ENCODE data around the gene GIMAP6.
A peak's percentile ranks its signal among the peaks of the same experiment; 100 is the strongest.
"Not testable (repeated sequence)": the region's sequence is repeated elsewhere in the genome, so short reads cannot be mapped to it uniquely, and the experiment has no call there.

GIMAP6 gene

DNA sequence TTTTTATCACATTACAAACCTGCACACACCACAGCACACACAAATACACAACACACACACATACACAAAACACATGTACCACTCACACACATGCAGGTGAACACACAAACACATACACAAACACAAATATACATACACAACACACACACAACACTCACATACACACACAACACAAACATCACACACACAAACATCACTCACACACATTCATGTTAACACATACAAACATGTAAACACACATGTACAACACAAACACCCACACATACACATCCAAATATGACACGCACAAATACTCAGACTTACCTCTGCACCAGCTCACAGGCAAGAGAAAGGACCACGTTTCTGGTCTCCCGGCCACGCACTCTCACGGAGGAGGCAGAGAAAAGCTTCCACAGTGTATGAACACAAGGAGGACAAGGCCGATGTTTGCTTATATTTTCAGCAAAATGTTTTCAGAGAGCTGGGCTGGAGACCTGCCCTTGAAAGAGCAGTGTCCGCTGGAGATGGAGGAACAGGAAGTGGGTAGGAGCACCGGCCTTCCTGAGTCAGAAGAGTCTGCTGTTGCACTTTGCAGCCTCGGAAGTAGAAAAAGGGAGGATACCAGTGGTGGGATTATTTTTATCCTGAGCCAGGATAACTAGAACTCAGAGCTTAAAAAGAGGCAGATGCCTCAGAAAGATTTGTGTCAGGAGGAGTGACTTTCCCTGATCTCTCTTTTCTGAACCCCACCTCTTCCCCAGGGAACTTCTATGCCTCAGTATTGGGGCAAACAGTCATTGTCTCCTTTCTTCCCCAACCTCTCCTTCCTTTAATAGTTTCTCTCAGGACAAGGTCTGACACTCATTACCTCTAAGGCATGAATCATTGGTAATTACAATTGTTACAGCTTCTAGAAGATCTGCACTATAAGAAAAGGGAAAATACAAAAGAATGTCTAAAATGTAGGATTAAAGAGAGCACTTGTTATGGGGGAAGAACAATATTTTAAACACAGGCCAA is at the start of gene GIMAP6:
TSS of gene GIMAP6 (minus strand) at position 520 of the 999 bp plus-strand sequence. CDS start 2,243 bp downstream, outside the sequence.
- intact Hi-C loops (cut with DNase I): no loop called here
- peak in 8 of 42 donors; percentile 2 to 45 (median 10) for DNase-seq

DNA sequence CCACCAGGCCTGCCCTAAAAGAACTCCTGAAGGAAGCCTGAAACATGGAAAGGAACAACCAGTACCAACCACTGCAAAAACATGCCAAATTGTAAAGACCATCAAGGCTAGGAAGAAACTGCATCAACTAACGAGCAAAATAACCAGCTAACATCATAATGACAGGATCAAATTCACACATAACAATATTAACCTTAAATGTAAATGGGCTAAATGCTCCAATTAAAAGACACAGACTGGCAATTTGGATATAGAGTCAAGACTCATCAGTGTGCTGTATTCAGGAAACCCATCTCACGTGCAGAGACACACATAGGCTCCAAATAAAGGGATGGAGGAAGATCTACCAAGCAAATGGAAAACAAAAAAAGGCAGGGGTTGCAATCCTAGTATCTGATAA is 48.2 kb upstream of the GIMAP6 start:
- intact Hi-C loops (cut with DNase I); DNase-seq: not testable (repeated sequence)

DNA sequence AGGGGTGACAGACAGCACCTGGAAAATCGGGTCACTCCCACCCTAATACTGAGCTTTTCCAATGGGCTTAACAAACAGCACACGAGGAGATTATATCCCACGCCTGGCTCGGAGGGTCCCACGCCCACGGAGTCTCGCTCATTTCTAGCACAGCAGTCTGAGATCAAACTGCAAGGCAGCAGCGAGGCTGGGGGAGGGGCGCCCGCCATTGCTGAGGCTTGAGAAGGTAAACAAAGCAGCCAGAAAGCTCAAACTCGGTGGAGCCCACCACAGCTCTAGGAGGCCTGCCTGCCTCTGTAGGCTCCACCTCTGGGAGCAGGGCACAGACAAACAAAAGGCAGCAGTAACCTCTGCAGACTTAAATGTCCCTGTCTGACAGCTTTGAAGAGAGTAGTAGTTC is 46.4 kb upstream of the GIMAP6 start:
- intact Hi-C loops (cut with DNase I); DNase-seq: not testable (repeated sequence)

DNA sequence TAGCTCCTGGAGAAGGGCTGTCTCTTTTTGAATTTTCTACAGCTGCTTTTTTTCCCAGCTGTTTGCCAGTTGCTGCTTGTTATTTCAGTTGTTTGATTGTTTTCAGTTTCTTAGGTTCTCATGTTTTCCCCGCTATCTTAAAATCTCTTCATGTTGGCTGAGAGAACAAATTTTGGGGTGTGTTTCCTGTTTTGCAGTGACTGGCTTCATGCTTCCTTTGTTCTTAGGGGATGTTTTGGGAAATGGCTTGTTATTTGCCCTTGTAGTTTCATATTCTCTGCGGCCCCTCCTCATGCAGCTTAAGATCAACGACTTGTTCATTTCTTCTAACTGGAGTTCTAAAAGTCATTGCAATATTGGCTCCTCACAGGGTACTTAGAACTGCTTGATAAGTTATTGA is 44.7 kb upstream of the GIMAP6 start:
- DNase-seq; intact Hi-C loops (cut with DNase I): not testable (repeated sequence)

DNA sequence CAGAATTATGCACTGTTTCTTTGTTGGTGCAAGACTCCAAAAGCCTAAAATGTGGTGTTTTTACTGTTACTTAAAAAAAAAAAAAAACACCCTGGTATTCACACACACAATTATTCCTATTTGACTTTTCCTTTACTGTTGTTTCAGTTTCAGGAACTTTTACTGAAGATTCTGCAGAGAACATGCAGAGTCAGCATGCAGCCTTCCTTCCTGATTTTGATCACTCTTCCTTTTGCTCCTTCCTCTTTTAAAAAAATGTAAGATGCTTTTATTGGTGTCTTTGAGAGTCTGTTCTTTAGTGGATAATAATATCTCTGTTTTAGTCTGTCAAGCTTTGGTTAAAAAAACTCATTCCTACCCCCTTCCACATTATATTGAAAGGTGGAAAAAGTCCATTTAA is 44.1 kb upstream of the GIMAP6 start:
- intact Hi-C loops (cut with DNase I); DNase-seq: not testable (repeated sequence)

DNA sequence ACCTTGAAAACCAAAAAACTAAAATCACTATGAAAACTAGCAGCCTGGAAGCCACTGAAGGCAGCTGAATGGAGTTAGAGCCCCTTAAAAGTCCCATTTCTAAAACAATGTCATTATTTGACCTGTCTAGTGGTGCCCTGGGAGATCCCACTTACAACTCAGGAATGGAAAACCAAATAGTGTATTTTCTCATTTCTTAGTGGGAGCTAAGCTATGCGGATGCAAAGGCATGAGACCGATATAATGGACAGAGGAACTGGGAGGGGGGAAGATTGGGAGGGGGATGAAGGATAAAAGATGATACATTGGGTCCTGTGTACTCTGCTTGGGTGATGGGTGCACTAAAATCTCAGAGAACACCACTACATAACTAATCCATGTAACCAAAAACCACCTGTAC is 43.5 kb upstream of the GIMAP6 start:
- intact Hi-C loops (cut with DNase I): no loop called here
- DNase-seq: no peak

DNA sequence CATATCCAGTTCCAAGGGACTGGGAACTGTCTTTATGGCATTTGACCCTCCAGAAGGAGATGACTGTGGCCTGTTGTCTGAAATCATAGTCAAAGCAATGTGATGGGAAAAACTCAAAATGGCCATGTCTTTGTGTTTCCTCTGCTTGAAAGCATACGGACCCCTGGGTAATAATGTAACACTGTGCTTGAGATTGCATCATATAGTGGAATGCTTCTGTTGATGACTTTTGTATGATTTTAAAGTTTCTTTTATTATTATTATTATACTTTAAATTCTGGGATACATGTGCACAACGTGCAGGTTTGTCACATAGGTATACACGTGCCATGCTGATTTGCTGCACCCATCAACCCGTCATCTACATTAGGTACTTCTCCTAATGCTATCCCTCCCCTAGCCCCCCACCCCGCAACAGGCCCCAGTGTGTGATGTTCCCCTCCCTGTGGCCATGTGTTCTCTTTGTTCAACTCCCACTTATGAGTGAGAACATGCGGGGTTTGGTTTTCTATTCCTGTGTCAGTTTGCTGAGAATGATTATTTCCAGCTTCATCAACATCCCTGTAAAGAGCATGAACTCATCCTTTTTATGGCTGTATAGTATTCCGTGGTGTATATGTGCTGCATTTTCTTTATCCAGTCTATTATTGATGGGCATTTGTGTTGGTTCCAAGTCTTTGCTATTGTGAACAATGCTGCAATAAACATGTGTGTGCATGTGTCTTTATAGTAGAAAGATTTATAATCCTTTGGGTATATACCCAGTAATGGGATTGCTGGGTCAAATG is 39.8 kb upstream of the GIMAP6 start:
- DNase-seq; intact Hi-C loops (cut with DNase I): not testable (repeated sequence)

DNA sequence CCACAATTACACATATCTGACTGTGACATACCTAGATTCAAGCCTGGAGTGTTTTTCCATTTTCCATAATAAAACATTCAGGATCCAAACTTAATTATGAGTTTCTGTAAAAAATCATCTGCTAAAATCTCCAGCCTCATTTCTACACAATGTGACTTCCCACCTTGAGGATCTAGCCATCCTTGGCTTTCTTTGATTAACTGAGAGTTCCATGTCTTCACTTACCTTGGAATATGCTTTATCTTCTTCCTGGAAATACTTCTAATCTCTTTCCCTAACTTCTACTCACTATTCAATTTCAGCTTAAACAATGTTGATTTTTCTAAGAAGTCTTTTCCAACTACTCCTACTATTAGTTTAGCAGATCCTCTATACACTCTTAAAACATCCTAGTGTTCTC is 36.8 kb upstream of the GIMAP6 start:
- intact Hi-C loops (cut with DNase I): no loop called here

DNA sequence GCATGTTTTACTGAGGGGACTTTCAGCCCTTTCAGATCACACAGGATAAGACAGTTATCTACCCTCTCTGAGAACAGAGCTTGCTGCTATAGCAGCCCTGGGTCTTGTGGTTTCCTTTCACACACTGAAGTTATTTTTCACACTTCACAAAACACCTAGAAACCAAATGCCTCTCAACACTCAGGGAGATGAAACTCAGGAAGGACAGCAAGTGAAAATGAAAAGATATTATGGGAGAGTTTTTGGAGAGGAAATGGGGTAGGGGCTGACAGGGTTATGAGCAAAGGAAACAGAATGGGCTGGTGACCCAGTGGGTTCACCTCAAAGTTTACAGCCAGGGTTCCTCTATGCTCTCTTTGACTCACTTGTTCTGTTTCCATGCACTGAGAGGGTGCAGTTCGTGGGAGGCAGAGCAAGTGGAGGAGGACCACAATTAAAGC is 36.3 kb upstream of the GIMAP6 start:
- intact Hi-C loops (cut with DNase I): no loop called here
- DNase-seq: no peak

More for the DNA sequence above, 36.8 kb upstream of the GIMAP6 start:
- no peak for DNase-seq

DNA sequence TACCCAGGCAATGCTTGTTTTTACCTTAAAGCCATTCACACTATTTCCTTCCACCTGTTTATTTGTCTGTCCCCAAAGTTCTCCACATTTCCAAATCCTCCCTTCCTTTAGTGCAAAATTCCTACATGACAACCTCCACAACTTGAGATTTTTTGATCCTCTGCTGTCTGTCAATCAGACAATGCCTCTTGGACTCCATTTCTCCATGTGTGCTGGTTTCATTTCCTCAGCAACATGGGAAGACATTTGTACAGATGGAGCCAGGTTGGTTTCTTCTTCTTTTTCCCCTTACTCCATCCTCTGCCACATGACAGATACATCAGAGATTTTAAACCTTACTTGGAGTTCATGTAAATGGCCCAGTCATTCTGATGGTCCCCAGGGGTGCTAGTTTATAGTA is 34.2 kb upstream of the GIMAP6 start:
- no peak for DNase-seq
- intact Hi-C loops (cut with DNase I): no loop called here

DNA sequence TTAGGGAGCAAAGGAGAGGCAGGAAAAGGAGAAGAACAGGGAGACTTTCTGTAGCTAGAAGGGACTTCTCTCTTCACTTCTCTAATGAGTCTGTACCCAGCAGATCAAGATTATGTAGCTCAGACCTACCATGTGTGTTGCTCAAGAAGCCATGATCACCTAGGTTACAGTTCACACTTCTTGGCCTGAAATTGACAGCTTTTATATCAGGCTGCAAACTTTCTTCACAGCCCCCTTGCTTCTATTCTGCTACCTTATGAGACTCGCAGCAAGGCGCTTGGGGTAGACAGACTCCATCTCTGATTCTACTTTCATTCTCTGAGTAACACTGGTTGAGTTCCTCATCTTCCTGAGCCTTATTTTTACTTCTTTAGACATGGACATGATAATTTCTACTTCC is 33.7 kb upstream of the GIMAP6 start:
- no peak for DNase-seq
- intact Hi-C loops (cut with DNase I): no loop called here

DNA sequence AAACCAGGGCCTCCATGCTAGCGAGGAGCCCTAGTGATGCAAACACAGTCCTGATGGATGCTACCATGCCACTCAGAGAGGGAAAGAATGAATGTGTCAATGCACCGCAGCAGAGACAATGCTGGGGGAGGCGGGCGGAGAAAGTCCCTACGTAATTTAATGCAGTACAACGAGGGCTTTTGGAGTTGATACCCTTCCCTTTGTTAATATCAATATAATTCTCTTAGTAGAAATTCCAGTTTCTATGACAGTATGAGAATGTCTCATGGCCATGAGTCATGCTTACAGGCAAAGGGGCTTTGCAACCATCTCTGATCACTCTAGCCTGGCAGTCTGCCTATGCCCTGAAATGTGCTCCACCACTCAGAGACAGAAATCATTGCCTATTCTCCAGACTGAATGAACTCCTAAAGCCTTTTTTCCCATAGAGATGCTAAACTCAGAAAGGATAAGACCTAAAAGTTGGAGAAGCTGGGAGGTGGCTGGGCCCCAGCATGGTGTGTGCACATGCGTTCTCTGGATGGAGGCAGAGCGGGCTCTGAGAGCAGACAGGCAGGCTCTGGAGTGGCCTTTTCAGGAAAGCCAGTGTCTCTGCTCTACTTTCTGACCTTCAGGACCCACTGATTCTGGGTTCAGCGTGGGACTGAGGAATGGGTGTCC is 33.0 kb upstream of the GIMAP6 start:
- intact Hi-C loops (cut with DNase I): no loop called here

DNA sequence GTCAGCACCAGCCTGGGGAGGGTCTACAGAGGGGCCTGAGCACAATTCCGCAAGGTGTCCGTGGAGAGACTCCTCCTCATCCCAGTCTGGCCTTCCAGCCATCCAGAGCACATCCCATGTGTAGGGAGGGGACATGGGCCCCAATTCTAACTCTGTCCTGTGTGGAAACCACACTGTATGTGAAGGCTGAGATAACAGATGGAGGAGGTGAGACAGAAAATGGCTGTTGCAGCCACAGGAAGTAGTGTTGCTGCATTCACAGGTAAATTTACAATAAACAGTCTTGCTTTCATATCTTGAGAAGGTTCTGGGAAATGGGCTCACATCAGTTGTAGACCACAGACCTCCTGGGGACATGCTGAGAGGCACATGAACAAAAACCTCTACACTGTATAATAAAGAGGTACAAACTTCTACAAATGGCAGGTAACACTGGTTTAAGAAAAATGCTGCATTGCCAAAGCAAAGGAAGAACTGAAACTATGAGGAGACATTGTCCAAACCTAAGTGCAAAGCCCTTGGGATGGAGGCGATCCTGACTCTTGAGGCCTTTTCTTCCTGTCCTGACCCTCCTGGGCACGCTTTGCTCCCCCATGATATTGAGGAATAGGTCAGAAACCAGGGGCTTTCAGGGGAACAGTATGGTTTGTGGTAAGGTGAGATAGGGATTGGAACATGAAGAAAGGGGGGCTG is 31.8 kb upstream of the GIMAP6 start:
- DNase-seq: no peak
- intact Hi-C loops (cut with DNase I): no loop called here

More for the DNA sequence above, 33.0 kb upstream of the GIMAP6 start:
- no peak for DNase-seq

DNA sequence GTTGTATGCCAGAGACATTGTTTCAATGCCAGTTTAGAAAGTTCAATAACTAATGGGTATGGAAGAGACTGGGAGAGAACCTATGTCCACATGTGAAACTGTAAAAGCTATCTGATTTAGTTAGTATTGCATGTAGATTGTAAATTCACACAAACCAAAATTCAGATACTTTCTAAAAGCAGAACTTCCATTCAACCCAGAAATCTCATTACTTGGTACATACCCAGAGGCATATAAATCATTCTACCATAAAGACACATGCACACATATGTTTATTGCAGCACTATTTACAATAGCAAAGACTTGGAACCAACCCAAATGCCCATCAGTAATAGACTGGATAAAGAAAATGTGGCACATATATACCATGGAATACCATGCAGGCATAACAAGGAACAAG is 30.6 kb upstream of the GIMAP6 start:
- intact Hi-C loops (cut with DNase I); DNase-seq: not testable (repeated sequence)

DNA sequence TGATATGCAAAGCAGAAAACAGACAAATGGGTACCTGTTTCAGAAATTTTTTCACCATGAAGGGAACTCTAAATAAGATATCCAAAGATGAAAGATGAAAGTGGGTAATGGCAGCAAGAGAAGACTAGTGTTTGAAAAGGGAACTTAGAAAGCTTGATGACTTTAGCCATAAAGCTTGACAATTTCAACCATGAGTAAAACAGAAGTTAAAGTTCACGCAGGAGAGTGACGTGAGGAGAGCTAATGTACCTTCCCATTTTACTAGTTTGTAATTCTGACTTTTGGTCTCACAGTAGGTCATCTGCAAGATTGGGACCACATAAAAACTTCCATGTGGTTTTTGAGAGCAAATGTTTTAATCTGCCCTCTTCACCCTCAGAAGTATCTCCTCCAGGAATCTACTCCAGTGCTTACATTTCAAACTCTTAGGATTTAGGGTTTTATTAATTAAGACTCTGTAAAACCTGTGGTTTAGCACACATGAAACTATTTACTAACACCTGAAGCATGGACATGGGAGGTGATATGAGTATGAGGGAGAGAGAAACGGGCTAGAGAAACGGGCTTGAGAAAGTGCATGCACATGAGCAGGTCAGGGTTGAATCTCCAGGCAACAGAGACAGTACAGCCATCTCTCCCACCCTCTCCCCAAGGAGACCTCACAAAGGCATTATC is 28.9 kb upstream of the GIMAP6 start:
- DNase-seq: no peak
- intact Hi-C loops (cut with DNase I): no loop called here

DNA sequence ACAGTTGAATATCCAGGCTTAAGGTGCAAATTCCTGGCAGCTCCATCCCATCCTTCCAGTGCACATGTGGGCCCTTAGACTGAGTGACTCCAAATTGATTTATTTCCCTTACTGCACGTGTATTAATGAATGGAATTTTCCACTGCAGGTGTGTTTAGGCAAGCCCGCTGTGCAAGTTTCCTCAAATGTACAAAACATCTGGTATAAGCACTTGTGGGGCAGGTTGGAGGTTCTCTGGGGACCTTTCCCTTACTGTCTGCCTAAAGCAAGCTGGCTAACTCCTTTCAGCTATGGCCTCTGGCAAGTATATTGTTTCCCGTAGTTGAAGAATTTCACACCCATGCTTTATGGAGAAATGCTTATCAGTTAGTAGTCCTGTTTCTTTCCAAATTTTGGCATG is 25.3 kb upstream of the GIMAP6 start:
- intact Hi-C loops (cut with DNase I): no loop called here
- DNase-seq: no peak

DNA sequence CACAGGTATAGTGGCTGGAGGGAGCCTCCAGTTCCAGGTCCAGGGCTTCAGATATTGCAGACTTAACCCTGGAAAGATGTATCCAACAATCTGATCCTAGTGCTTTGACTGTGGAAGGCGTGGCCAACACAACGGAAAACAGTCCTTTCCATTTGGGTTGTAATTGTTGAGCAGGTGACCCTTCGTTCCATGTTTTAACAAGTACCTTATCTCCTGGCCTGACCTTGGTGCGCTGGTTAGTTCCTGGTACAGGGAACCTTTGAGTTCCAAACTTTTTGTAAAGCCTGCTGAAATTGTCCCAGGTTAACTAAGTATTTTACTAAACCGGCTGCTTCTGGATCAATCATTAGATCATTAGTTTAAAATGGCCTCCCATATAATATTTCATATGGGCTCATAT is 23.9 kb upstream of the GIMAP6 start:
- no peak for DNase-seq
- intact Hi-C loops (cut with DNase I): no loop called here

DNA sequence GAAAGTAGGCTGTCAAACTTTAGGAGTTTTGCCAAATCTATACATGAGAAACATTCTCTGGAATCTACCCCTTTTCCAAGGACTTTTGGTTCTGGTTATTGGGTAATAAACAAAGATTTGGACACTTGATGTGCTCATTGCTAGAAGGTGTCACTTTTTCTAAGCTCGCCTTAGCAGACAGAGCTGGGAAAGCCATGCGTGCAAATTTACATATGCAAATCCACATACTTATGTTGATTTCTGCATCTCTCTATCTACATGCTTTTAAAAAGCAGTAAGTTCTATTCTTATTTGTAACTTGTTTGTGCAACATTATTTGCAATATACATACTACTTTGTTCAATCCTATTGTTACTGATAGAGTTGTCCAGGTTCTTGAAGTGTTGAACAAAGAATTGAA is 22.5 kb upstream of the GIMAP6 start:
- intact Hi-C loops (cut with DNase I): no loop called here
- no peak for DNase-seq

DNA sequence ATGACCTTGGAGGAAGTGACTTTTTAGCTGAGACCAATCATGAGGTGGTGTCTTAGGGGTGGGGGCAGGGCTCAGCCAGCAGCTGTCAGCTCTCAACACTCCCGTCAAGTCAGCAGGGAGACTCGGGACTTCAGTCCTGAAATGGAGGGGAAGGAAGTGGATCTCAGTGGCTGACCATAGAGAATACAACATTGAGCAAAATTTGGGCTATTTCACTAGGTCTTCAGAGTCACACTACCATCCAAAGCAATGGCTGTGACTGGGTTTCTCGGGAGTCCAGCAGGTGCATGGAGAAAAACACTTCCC is 16.8 kb upstream of the GIMAP6 start:
- intact Hi-C loops (cut with DNase I): no loop called here
- DNase-seq: no peak

Data from head of caudate nucleus (tissue), 42 donors.